IPS-15b (cell line): ENCODE measurements around the gene SBNO2.

ENCODE experiments used
- H3K27me3 ChIP-seq: one replicate; pipeline ENCODE4 v1.6.1; 2013; ENCODE audit warnings: low read length; ENCODE audit not compliant: control insufficient read depth, insufficient read depth
- H3K36me3 ChIP-seq: one replicate; pipeline ENCODE4 v1.6.1; 2013; ENCODE audit warnings: low read length; ENCODE audit not compliant: control insufficient read depth, insufficient read depth
- H3K4me1 ChIP-seq: one replicate; pipeline ENCODE4 v1.6.1; 2013; ENCODE audit warnings: mild to moderate bottlenecking, low read length; ENCODE audit not compliant: control insufficient read depth, insufficient read depth
- H3K4me3 ChIP-seq: one replicate; pipeline ENCODE4 v1.5.1; 2013; ENCODE audit warnings: low read depth, low read length
- H3K9ac ChIP-seq: one replicate; pipeline ENCODE4 v1.6.1; 2013; ENCODE audit warnings: low read depth, mild to moderate bottlenecking, low read length
- H3K9me3 ChIP-seq: one replicate; pipeline ENCODE4 v1.6.1; 2013; ENCODE audit warnings: mild to moderate bottlenecking, low read length; ENCODE audit not compliant: control insufficient read depth, insufficient read depth

SBNO2 gene

DNA sequence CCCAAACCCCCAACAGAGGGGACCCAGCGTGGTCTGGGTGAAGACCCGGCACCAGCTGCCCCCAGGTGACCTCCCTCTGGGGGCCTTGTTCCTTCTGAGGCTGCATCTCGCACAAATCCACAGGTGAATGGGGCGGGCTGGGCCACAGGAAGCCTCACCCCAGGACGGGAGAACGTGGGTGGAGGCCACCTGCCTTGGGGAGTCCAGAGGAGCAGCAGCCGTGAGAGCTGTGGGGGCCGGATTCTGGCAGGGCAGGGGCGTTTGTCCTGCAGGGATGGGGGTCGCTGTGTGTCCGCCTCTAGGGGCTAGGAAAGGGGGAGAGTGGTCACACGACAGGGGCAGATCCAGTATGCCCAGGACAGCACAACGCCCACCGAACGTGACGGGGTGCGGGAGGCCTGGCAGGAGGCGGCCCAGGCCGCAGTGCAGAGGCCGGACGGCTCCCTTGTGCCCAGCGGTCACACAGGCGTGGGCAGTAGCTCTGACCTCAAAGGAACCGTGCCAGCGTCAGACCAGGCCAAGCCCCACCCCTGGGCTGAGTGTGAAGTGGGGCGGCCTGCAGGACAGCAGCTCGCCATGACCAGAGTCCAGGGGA, 85.6 kb downstream of the SBNO2 start:
- no peak overlapping the region for H3K4me3 ChIP-seq
- H3K36me3 ChIP-seq, result peaks cover 68% of the 10 kb centered on the region
- no peaks in the 10 kb centered on the region for H3K27me3 ChIP-seq
- H3K4me1 ChIP-seq, result no peaks in the 10 kb centered on the region
- H3K9me3 ChIP-seq, result no peaks in the 10 kb centered on the region
- H3K9ac ChIP-seq, result no peak overlapping the region

GRCh38 chr19:1087813-1088415, 86.2 kb downstream of the SBNO2 start:
- Histone ChIP-seq H3K4me3 (no peak overlapping the region), H3K4me1 (no peaks in the 10 kb centered on the region), H3K9me3 (no peaks in the 10 kb centered on the region), H3K36me3 (peaks cover 74% of the 10 kb centered on the region), H3K27me3 (no peaks in the 10 kb centered on the region), H3K9ac (no peak overlapping the region)

- H3K9me3 ChIP-seq, result no peaks in the 10 kb centered on the region
- no peaks in the 10 kb centered on the region for H3K4me1 ChIP-seq
- H3K36me3 ChIP-seq, result peaks cover 69% of the 10 kb centered on the region
- H3K9ac ChIP-seq, result no peak overlapping the region
- H3K4me3 ChIP-seq, result no peak overlapping the region
- no peaks in the 10 kb centered on the region for H3K27me3 ChIP-seq
Measured at GRCh38 chr19:1086613-1087012, 87.5 kb downstream of the SBNO2 start.

DNA sequence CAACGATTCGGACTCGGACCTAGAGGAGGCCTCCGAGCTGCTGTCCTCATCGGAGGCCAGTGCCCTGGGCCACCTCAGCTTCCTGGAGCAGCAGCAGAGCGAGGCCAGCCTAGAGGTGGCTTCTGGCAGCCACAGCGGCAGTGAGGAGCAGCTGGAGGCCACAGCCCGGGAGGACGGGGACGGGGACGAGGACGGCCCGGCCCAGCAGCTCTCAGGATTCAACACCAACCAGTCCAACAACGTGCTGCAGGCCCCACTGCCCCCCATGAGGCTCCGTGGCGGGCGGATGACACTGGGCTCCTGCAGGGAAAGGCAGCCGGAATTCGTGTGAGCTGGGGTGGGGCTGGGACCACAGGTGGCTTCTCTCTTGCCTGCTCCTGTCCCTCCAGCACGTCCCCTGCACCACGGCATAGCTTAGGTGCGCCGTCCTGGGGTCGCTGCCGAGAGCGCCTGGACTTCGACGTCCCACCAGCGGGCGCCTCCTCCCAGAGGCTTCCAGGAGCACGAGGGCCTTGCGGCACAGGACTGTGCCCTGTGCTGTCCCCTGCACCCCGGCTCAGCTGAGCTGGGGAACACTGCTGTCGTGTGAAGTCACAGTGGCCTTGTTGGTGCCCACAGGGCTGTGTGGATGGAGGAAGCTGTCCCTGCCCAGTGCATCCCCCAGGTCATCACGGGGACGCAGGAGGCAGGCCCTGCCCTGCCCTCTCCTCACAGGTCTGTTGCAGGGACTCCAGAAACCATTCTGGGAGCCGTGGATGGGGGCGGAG, 88.2 kb downstream of the SBNO2 start:
- Histone ChIP-seq H3K36me3 (peaks cover 67% of the 10 kb centered on the region), H3K9ac (no peak overlapping the region), H3K4me1 (no peaks in the 10 kb centered on the region)

DNA sequence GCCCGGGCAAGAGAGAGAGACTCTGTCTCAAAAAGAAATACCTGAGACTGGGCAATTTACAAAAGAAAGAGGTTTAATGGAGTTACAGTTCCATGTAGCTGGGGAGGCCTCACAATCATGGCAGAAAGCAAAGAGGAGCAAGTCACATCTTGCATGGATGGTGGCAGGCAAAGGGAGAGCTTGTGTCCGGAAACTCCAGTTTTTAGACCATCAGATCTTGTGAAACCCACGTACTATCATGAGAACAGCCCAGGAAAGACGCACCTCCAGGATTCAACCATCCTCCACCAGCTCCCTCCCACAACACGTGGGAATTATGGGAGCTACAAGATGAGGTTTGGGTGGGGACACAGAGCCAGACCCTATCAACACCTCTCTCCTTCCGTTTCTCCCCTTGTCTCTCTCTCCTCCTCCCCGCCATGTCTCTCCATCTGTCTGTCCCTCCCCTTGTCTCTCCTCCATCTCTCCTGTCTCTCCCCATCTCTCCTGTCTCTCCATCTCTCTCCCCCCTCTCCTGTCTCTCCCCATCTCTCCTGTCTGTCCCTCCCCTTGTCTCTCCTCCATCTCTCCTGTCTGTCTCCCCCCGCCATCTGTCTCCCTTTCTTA, 88.9 kb downstream of the SBNO2 start:
- Histone ChIP-seq H3K4me3 (no peak overlapping the region), H3K36me3 (peaks cover 70% of the 10 kb centered on the region), H3K9ac (no peak overlapping the region), H3K9me3 (no peaks in the 10 kb centered on the region), H3K27me3 (no peaks in the 10 kb centered on the region), H3K4me1 (no peaks in the 10 kb centered on the region)

More for the DNA sequence above, 88.2 kb downstream of the SBNO2 start:
- Histone ChIP-seq H3K27me3 (no peaks in the 10 kb centered on the region), H3K4me3 (no peak overlapping the region), H3K9me3 (no peaks in the 10 kb centered on the region)

- no peaks in the 10 kb centered on the region for H3K9me3 ChIP-seq
- H3K27me3 ChIP-seq, result no peaks in the 10 kb centered on the region
- H3K36me3 ChIP-seq, result peaks cover 71% of the 10 kb centered on the region
- no peaks in the 10 kb centered on the region for H3K4me1 ChIP-seq
- H3K4me3 ChIP-seq, result no peak overlapping the region
- H3K9ac ChIP-seq, result no peak overlapping the region
Measured at GRCh38 chr19:1084024-1084868, 89.8 kb downstream of the SBNO2 start.

GRCh38 chr19:1082928-1083816, 90.9 kb downstream of the SBNO2 start:
- no peaks in the 10 kb centered on the region for H3K4me1 ChIP-seq
- H3K36me3 ChIP-seq, result peaks cover 61% of the 10 kb centered on the region
- no peaks in the 10 kb centered on the region for H3K27me3 ChIP-seq
- H3K9ac ChIP-seq, result peak overlapping the region; percentile 47
- H3K9me3 ChIP-seq, result no peaks in the 10 kb centered on the region
- peak overlapping the region; percentile 43 for H3K4me3 ChIP-seq

GRCh38 chr19:1082165-1082927, 91.7 kb downstream of the SBNO2 start:
- H3K36me3 ChIP-seq, result peaks cover 56% of the 10 kb centered on the region
- no peaks in the 10 kb centered on the region for H3K27me3 ChIP-seq
- peak overlapping the region; percentile 55 for H3K4me3 ChIP-seq
- H3K4me1 ChIP-seq, result no peaks in the 10 kb centered on the region
- peak overlapping the region; percentile 47 for H3K9ac ChIP-seq
- no peaks in the 10 kb centered on the region for H3K9me3 ChIP-seq

- Histone ChIP-seq H3K4me1 (no peaks in the 10 kb centered on the region), H3K27me3 (no peaks in the 10 kb centered on the region), H3K4me3 (peak overlapping the region; percentile 32), H3K9me3 (no peaks in the 10 kb centered on the region), H3K9ac (no peak overlapping the region), H3K36me3 (peaks cover 50% of the 10 kb centered on the region)
Measured at GRCh38 chr19:1081301-1082164, 92.5 kb downstream of the SBNO2 start.
